ENCODE data around the gene RPS26.

Gene RPS26

DNA sequence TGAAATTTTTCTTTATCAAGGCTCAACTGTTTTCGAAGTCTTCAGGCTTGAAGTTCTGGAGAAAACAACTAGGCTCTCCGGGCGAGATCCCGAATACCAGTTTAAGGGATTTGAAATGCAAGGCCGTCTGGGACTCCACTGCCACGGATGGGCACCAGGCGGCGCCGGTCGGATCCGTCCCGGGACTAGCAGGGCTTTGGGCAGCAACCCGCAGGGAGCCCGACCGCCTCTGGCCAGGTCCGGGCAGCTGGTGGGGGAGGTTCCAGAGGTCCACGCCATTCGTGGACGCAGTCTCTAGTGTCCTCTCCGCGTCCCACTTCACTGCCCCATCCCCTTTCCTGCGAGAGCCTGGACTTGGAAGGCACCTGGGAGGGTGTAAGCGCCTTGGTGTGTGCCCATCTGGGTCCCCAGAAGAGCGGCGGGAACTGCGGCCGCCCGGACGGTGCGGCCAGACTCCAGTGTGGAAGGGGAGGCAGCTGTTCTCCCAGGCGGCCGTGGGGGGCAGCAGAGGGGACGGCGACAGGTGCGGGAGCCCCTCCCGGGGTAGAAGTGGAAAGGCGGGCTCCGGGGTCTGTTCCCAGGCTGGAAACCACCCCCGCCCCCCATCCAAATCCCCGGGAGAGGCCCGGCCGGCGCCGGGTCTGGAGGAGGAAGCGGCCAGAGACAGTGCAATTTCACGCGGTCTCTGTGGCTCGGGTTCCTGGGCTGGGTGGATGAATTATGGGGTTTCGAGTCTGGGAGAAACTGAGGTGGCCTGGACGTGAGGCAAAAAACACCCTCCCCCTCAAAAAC, 37.4 kb downstream of the RPS26 start:
- DNase-seq: no peak

DNA sequence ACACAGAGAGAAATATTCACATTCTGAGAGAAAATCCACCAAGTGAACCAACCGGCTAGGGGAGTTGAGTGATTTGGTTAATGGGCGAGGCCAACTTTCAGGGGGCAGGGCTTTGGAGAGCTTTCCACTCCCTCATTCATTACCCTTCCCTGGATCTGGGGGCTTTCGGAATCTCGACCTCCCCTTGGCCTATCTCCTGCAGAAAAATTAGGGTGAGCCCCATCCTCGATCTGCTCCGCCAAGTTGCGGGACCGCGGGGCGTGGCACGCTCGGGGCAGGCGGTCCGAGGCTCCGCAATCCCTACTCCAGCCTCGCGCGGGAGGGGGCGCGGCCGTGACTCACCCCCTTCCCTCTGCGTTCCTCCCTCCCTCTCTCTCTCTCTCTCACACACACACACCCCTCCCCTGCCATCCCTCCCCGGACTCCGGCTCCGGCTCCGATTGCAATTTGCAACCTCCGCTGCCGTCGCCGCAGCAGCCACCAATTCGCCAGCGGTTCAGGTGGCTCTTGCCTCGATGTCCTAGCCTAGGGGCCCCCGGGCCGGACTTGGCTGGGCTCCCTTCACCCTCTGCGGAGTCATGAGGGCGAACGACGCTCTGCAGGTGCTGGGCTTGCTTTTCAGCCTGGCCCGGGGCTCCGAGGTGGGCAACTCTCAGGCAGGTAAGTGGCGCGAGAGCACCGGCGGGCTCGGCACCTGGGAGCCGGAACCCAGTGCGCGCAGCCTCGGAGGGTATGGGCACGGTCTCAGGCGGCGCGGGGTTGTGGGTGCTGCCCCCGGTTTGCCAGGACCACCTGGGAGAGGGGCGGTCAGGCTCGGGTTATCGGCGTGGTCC, 38.2 kb downstream of the RPS26 start, which contains the start of gene ERBB3:
Gene ERBB3, plus strand, starts transcription at position 443 of the 833 bp plus-strand sequence. Its CDS starts 136 bp downstream, at position 579.
- DNase-seq: no peak

DNA sequence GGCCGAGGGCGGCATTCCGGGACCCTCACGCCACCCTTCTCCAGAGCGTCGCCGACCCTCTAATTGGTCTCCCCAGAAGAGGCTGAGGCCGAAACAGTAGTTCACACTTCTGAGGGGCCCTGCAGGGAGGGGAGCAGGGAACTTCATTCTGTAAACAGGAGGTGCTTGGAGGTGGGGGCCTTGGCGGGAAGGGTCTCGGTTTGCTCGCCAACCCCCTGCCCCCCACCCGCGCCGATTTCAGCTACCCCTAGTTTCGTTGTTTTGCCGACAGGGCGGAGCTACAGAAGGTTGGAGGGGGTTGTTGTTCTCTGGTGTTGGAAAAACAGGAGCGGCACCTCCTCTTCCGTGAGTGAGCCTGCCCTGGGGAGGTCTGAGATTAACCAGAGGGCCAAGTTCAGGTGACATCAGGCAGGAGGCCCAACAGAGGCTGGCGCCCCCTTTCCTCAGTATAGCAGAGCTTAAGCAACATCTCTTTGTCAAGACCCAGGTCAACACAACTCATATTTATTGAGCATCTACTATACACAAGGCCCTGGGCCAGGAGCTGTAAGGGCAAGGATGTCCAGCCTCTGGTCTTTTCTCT, 38.9 kb downstream of the RPS26 start:
- no peak for DNase-seq

- no peak for DNase-seq
Observed at GRCh38 chr12:56081393-56082347, 40.0 kb downstream of the RPS26 start.

DNA sequence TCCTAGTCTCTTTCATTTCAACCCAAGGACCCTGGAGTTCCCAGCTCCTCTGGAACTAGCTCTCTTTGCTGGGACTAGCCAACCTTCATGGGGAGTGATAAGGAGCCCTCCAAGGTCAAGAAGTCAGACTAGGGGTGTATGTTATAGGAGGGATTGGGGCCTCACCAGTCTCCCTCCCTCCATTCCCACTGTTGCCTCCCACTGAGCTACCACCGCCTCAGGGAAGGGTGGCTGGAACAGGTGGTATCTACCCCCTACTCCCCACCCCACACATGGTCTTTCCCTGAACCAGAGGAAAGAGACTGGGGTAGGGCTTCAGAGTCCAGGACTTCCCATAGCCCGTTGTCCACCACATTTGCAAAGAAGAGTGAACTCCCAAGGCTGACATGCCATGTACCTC, 40.7 kb downstream of the RPS26 start:
- DNase-seq: no peak

- no peak for DNase-seq
Observed at GRCh38 chr12:56082967-56083366, 41.2 kb downstream of the RPS26 start.

DNA sequence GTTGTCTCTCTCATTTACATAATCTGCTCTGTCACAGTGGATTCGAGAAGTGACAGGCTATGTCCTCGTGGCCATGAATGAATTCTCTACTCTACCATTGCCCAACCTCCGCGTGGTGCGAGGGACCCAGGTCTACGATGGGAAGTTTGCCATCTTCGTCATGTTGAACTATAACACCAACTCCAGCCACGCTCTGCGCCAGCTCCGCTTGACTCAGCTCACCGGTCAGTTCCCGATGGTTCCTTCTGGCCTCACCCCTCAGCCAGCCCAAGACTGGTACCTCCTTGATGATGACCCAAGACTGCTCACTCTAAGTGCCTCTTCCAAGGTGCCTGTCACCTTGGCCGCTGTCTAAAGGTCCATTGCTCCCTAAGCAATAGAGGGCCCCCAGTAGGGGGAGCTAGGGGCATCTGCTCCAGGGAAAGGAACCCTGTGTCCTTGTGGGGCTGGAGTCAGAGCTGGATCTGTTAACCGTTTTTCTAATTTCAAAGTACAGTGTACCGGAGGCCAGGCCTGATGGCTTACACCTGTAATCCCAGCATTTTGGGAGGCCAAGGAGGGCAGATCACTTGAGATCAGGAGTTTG, 43.3 kb downstream of the RPS26 start:
- DNase-seq: no peak

GRCh38 chr12:56086096-56086495, 44.4 kb downstream of the RPS26 start:
- no peak for DNase-seq

- no peak for DNase-seq
Observed at GRCh38 chr12:56086608-56087007, 44.9 kb downstream of the RPS26 start.

GRCh38 chr12:56087220-56087619, 45.5 kb downstream of the RPS26 start:
- no peak for DNase-seq
